Cardiac muscle cell (in vitro differentiated cells and primary cell): ENCODE data around the gene NRAP. TPM values are rescaled to one million over a fixed set of nuclear protein-coding genes. Genes with fewer than 3 reads are reported as not detected.

ENCODE experiments used
- DNase-seq, 2 donors: peaks; one replicate each; pipeline versions ENCODE4 v3.0.0 to v3.0.0-alpha.2; 2010 to 2017; ENCODE audit warnings: low read depth in 1 of 2, low spot score in 1 of 2
- H3K27ac ChIP-seq: fragments of 200-600 bp; sonication (generic); 2 replicates; pipeline ENCODE4 v1.5.1; 2016
- H3K27me3 ChIP-seq: fragments of 200-600 bp; sonication (generic); 2 replicates; pipeline ENCODE4 v1.6.0; 2016; ENCODE audit warnings: control low read depth
- H3K36me3 ChIP-seq: fragments of 200-600 bp; sonication (generic); 2 replicates; pipeline ENCODE4 v1.5.1; 2016; ENCODE audit warnings: control low read depth
- H3K4me1 ChIP-seq: fragments of 200-600 bp; sonication (generic); 2 replicates; pipeline ENCODE4 v1.8.1; 2017; ENCODE audit warnings: low read depth, mild to moderate bottlenecking, mixed run types
- H3K4me3 ChIP-seq: fragments of 200-600 bp; sonication (generic); 2 replicates; pipeline ENCODE4 v1.5.1; 2016; ENCODE audit warnings: mild to moderate bottlenecking
- H3K9me3 ChIP-seq: fragments of 200-600 bp; sonication (generic); 2 replicates; pipeline ENCODE4 v1.5.1; 2017; ENCODE audit warnings: low read depth, mild to moderate bottlenecking, control low read depth
- CTCF ChIP-seq: IDR thresholded peaks from 2 replicates; pipeline ENCODE4 v1.5.1; 2012; ENCODE audit warnings: low read depth, mild to moderate bottlenecking, low read length
- polyA plus RNA-seq: library from polyadenylated mRNA; unstranded; fragments of >200 nt; fragmentation: Nextera tagmentation; extraction: Ambion mirVana; gene quantifications from 2 replicates; pipeline ENCODE4 v1.2.1, GENCODE V29; 2016
- total RNA-seq: library from RNA; depleted of rRNA; stranded (reverse); fragments of >200 nt; gene quantifications from 2 replicates; pipeline ENCODE4 v1.2.3, GENCODE V29; 2016

The NRAP gene
- total and polyA plus RNA-seq, 2 experiments from 2014 or later, result 0.11 to 0.12 TPM

- DNase-seq, result peak; percentile 39 to 69
- TF ChIP-seq CTCF, result peak; percentile 64
Measured at GRCh38 chr10:113704637-113705343, 40.9 kb upstream of the NRAP start.

GRCh38 chr10:113697595-113697994, 33.8 kb upstream of the NRAP start:
- Histone ChIP-seq H3K36me3 (no peaks in the 10 kb centered on the region), H3K4me1 (no peaks in the 10 kb centered on the region), H3K9me3 (no peaks in the 10 kb centered on the region), H3K4me3 (no peak overlapping the region), H3K27me3 (no peaks in the 10 kb centered on the region), H3K27ac (no peak overlapping the region)
- no peak for TF ChIP-seq CTCF
- DNase-seq, result no peak

More at GRCh38 chr10:113704637-113705343, 40.9 kb upstream of the NRAP start:
- Histone ChIP-seq H3K27ac (no peak overlapping the region), H3K36me3 (no peaks in the 10 kb centered on the region), H3K4me1 (no peaks in the 10 kb centered on the region), H3K27me3 (no peaks in the 10 kb centered on the region), H3K9me3 (no peaks in the 10 kb centered on the region), H3K4me3 (no peak overlapping the region)

- no peaks in the 10 kb centered on the region for H3K36me3 ChIP-seq
- no peak overlapping the region for H3K4me3 ChIP-seq
- no peaks in the 10 kb centered on the region for H3K27me3 ChIP-seq
- no peak overlapping the region for H3K27ac ChIP-seq
- TF ChIP-seq CTCF, result no peak
- no peaks in the 10 kb centered on the region for H3K9me3 ChIP-seq
- no peak for DNase-seq
- no peaks in the 10 kb centered on the region for H3K4me1 ChIP-seq
Measured at GRCh38 chr10:113695691-113696090, 31.9 kb upstream of the NRAP start.

GRCh38 chr10:113693348-113693747, 29.5 kb upstream of the NRAP start:
- Histone ChIP-seq H3K27ac (no peak overlapping the region), H3K4me1 (no peaks in the 10 kb centered on the region), H3K4me3 (no peak overlapping the region), H3K27me3 (no peaks in the 10 kb centered on the region), H3K36me3 (no peaks in the 10 kb centered on the region), H3K9me3 (no peaks in the 10 kb centered on the region)
- DNase-seq, result no peak
- no peak for TF ChIP-seq CTCF

GRCh38 chr10:113692271-113692670, 28.4 kb upstream of the NRAP start:
- TF ChIP-seq CTCF, result no peak
- Histone ChIP-seq H3K9me3 (no peaks in the 10 kb centered on the region), H3K27ac (no peak overlapping the region), H3K4me1 (no peaks in the 10 kb centered on the region), H3K36me3 (no peaks in the 10 kb centered on the region), H3K4me3 (no peak overlapping the region), H3K27me3 (no peaks in the 10 kb centered on the region)
- DNase-seq, result no peak
